Liver (tissue), 9 donors: ENCODE results near the gene C6orf89. TPM values are rescaled to one million over a fixed set of nuclear protein-coding genes. Genes with fewer than 3 reads are reported as not detected.

Experiments used
- DNase-seq: peaks from one replicate; pipeline ENCODE4 v3.0.0-alpha.2; 2017; ENCODE audit warnings: low spot score
- H3K27ac ChIP-seq, 2 donors: one replicate each; pipeline ENCODE4 v1.7.0; 2013; ENCODE audit warnings: inconsistent platforms in 2 of 2, low read length in 2 of 2, control low read depth in 1 of 2, low read depth in 1 of 2, mild to moderate bottlenecking in 1 of 2
- H3K27me3 ChIP-seq, 4 donors: one replicate each; pipeline versions ENCODE4 v1.6.1 to v1.7.0; 2013; ENCODE audit warnings: low read length in 3 of 4, inconsistent platforms in 1 of 4, mild to moderate bottlenecking in 1 of 4, moderate library complexity in 1 of 4; ENCODE audit not compliant: control insufficient read depth in 4 of 4, insufficient read depth in 4 of 4
- H3K36me3 ChIP-seq, 4 donors: one replicate each; pipeline versions ENCODE4 v1.6.1 to v1.7.0; 2013; ENCODE audit warnings: low read length in 3 of 4, mild to moderate bottlenecking in 3 of 4, low read depth in 1 of 4, moderate library complexity in 1 of 4; ENCODE audit not compliant: control insufficient read depth in 4 of 4, insufficient read depth in 3 of 4
- H3K4me1 ChIP-seq, 4 donors: one replicate each; pipeline versions ENCODE4 v1.6.1 to v1.7.0; 2013; ENCODE audit warnings: low read length in 3 of 4, mild to moderate bottlenecking in 3 of 4, moderate library complexity in 1 of 4; ENCODE audit not compliant: control insufficient read depth in 4 of 4, insufficient read depth in 4 of 4
- H3K4me3 ChIP-seq, 3 donors: one replicate each; pipeline versions ENCODE4 v1.6.1 to v1.7.0; 2013; ENCODE audit warnings: low read length in 3 of 3, control low read depth in 1 of 3, low read depth in 1 of 3, mild to moderate bottlenecking in 1 of 3
- H3K9ac ChIP-seq, 2 donors: one replicate each; pipeline ENCODE4 v1.7.0; 2013; ENCODE audit warnings: low read length in 2 of 2, mild to moderate bottlenecking in 2 of 2, moderate library complexity in 2 of 2, control low read depth in 1 of 2, low read depth in 1 of 2
- H3K9me3 ChIP-seq, 4 donors: one replicate each; pipeline versions ENCODE4 v1.6.1 to v1.7.0; 2013; ENCODE audit warnings: low read length in 3 of 4; ENCODE audit not compliant: control insufficient read depth in 4 of 4
- EGR1 ChIP-seq, 2 donors: IDR thresholded peaks; 2 replicates each; pipeline ENCODE4 v1.6.1; 2016 to 2018; ENCODE audit warnings: antibody characterized with exemption in 2 of 2, low read depth in 2 of 2
- FOXA1 ChIP-seq: IDR thresholded peaks from 2 replicates; pipeline ENCODE4 v1.6.1; 2016; ENCODE audit warnings: antibody characterized with exemption
- FOXA2 ChIP-seq: IDR thresholded peaks from 2 replicates; pipeline ENCODE4 v1.6.1; 2016; ENCODE audit warnings: antibody characterized with exemption
- GABPA ChIP-seq, 2 donors: IDR thresholded peaks in 1 of 2; conservative IDR thresholded peaks in 1 of 2; 2 replicates each; pipeline ENCODE4 v1.6.1; 2016; ENCODE audit warnings: antibody characterized with exemption in 2 of 2, mild to moderate bottlenecking in 1 of 2, moderate library complexity in 1 of 2
- HNF4A ChIP-seq, 2 donors: conservative IDR thresholded peaks; 2 replicates each; pipeline ENCODE4 v1.6.1; 2016; ENCODE audit warnings: antibody characterized with exemption in 2 of 2, mild to moderate bottlenecking in 2 of 2
- HNF4G ChIP-seq: IDR thresholded peaks from 2 replicates; pipeline ENCODE4 v1.6.1; 2016; ENCODE audit warnings: antibody characterized with exemption
- JUND ChIP-seq, 2 donors: IDR thresholded peaks; 2 replicates each; pipeline ENCODE4 v1.6.1; 2016; ENCODE audit warnings: antibody characterized with exemption in 2 of 2
- NR2F2 ChIP-seq: IDR thresholded peaks from 2 replicates; pipeline ENCODE4 v1.6.1; 2016; ENCODE audit warnings: antibody characterized with exemption
- RAD21 ChIP-seq, 2 donors: IDR thresholded peaks; 2 replicates each; pipeline ENCODE4 v1.6.1; 2016; ENCODE audit warnings: antibody characterized with exemption in 2 of 2, mild to moderate bottlenecking in 2 of 2
- RXRA ChIP-seq, 2 donors: IDR thresholded peaks; 2 replicates each; pipeline ENCODE4 v1.6.1; 2017 to 2018; ENCODE audit warnings: antibody characterized with exemption in 2 of 2, mild to moderate bottlenecking in 1 of 2
- SP1 ChIP-seq: IDR thresholded peaks from 2 replicates; pipeline ENCODE4 v1.6.1; 2018; ENCODE audit warnings: antibody characterized with exemption, mild to moderate bottlenecking
- TAF1 ChIP-seq: conservative IDR thresholded peaks from 2 replicates; pipeline ENCODE4 v1.6.1; 2016; ENCODE audit warnings: antibody characterized with exemption, mild to moderate bottlenecking
- YY1 ChIP-seq: IDR thresholded peaks from 2 replicates; pipeline ENCODE4 v1.6.1; 2016; ENCODE audit warnings: antibody characterized with exemption, mild to moderate bottlenecking
- WGBS: extraction: QIAGEN DNeasy Blood & Tissue Kit; methylation state at CpG from one replicate; pipeline ENCODE4 v1.1.7; 2013; 5-methylcytosine and 5-hydroxymethylcytosine counted together
- polyA plus RNA-seq, 2 donors: library from polyadenylated mRNA; stranded (reverse) in 1 of 2; unstranded in 1 of 2; fragments of 200-250 nt in 1 of 2; fragments of >200 nt in 1 of 2; fragmentation: Nextera tagmentation in 1 of 2; extraction: Ambion mirVana in 1 of 2; gene quantifications; one replicate each; pipeline versions ENCODE4 v1.2.1 to v1.2.3, GENCODE V29; 2013 to 2015
- total RNA-seq, 2 donors: library from RNA; depleted of rRNA; stranded (reverse); fragments of >200 nt; gene quantifications; one replicate each; pipeline ENCODE4 v1.2.3, GENCODE V29; 2014
- TF ChIP-seq, protein P1 (sequence below): IDR thresholded peaks from 2 replicates; pipeline ENCODE4 v1.6.1; 2016; ENCODE audit warnings: antibody characterized with exemption
- TF ChIP-seq, protein P2 (sequence below): fragments of 150-350 bp; IDR thresholded peaks from 2 replicates; pipeline ENCODE4 v1.5.1; 2017; ENCODE audit warnings: improper control_type of control experiment, low read depth, low read length; ENCODE audit not compliant: missing input control
- TF ChIP-seq, protein P3 (sequence below): IDR thresholded peaks from 2 replicates; pipeline ENCODE4 v1.6.1; 2016; ENCODE audit warnings: antibody characterized with exemption
- TF ChIP-seq, protein P4 (sequence below): IDR thresholded peaks from 2 replicates; pipeline ENCODE4 v1.6.1; 2016; ENCODE audit warnings: antibody characterized with exemption, mild to moderate bottlenecking
- TF ChIP-seq, protein P5 (sequence below): IDR thresholded peaks from 2 replicates; pipeline ENCODE4 v1.6.1; 2016; ENCODE audit warnings: antibody characterized with exemption
- donor health status: healthy.
- donor health status: healthy.
- donor health status: healthy.
- donor health status: healthy.
- donor health status: healthy.

Gene C6orf89
- total and polyA plus RNA-seq, 4 donors, result 14.0 to 27.2 (median 21.0) TPM

DNA sequence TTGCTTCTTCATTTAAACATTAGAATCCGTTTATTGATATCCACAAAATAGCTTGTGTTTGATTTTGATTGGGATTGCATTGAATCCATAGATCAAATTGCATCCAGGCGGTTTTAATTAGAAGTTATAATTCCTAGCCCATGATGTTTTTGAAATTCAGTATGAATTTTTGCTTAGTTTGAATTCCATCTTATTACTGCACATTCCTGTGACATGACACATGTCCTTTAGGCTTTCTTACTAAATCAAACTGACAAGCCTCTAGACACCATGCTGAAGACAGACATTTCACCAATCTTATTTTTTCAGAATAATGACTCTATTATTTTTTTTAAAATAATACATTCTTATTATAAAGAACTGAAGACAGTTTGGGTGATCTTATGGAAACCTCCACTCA lies 47.4 kb downstream of the C6orf89 start:
- Histone ChIP-seq H3K4me3 (no peak overlapping the region), H3K27ac (no peak overlapping the region), H3K27me3 (no peaks in the 10 kb centered on the region), H3K9me3 (no peaks in the 10 kb centered on the region), H3K4me1 (no peaks in the 10 kb centered on the region), H3K36me3 (no peaks in the 10 kb centered on the region), H3K9ac (no peak overlapping the region)
- WGBS, result 90% methylated on average over 2 of the region's 2 CpGs
- TF ChIP-seq, protein P1, sequence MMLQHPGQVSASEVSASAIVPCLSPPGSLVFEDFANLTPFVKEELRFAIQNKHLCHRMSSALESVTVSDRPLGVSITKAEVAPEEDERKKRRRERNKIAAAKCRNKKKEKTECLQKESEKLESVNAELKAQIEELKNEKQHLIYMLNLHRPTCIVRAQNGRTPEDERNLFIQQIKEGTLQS, result no peak
- TF ChIP-seq FOXA1 (no peak), YY1 (no peak), HNF4G (no peak), HNF4A (conservative IDR thresholded peaks at IDR 0.05) (no peak), FOXA2 (no peak), TAF1 (no peak), SP1 (no peak), EGR1 (IDR thresholded peaks at IDR 0.05; ENCODE audit: low read depth in 2 of 2) (no peak), RAD21 (IDR thresholded peaks at IDR 0.05) (no peak), RXRA (IDR thresholded peaks at IDR 0.05) (no peak), JUND (IDR thresholded peaks at IDR 0.05) (no peak)
- TF ChIP-seq, protein P2, sequence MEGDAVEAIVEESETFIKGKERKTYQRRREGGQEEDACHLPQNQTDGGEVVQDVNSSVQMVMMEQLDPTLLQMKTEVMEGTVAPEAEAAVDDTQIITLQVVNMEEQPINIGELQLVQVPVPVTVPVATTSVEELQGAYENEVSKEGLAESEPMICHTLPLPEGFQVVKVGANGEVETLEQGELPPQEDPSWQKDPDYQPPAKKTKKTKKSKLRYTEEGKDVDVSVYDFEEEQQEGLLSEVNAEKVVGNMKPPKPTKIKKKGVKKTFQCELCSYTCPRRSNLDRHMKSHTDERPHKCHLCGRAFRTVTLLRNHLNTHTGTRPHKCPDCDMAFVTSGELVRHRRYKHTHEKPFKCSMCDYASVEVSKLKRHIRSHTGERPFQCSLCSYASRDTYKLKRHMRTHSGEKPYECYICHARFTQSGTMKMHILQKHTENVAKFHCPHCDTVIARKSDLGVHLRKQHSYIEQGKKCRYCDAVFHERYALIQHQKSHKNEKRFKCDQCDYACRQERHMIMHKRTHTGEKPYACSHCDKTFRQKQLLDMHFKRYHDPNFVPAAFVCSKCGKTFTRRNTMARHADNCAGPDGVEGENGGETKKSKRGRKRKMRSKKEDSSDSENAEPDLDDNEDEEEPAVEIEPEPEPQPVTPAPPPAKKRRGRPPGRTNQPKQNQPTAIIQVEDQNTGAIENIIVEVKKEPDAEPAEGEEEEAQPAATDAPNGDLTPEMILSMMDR, result no peak
- TF ChIP-seq, protein P3, sequence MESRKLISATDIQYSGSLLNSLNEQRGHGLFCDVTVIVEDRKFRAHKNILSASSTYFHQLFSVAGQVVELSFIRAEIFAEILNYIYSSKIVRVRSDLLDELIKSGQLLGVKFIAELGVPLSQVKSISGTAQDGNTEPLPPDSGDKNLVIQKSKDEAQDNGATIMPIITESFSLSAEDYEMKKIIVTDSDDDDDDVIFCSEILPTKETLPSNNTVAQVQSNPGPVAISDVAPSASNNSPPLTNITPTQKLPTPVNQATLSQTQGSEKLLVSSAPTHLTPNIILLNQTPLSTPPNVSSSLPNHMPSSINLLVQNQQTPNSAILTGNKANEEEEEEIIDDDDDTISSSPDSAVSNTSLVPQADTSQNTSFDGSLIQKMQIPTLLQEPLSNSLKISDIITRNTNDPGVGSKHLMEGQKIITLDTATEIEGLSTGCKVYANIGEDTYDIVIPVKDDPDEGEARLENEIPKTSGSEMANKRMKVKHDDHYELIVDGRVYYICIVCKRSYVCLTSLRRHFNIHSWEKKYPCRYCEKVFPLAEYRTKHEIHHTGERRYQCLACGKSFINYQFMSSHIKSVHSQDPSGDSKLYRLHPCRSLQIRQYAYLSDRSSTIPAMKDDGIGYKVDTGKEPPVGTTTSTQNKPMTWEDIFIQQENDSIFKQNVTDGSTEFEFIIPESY, result no peak
- TF ChIP-seq, protein P4, sequence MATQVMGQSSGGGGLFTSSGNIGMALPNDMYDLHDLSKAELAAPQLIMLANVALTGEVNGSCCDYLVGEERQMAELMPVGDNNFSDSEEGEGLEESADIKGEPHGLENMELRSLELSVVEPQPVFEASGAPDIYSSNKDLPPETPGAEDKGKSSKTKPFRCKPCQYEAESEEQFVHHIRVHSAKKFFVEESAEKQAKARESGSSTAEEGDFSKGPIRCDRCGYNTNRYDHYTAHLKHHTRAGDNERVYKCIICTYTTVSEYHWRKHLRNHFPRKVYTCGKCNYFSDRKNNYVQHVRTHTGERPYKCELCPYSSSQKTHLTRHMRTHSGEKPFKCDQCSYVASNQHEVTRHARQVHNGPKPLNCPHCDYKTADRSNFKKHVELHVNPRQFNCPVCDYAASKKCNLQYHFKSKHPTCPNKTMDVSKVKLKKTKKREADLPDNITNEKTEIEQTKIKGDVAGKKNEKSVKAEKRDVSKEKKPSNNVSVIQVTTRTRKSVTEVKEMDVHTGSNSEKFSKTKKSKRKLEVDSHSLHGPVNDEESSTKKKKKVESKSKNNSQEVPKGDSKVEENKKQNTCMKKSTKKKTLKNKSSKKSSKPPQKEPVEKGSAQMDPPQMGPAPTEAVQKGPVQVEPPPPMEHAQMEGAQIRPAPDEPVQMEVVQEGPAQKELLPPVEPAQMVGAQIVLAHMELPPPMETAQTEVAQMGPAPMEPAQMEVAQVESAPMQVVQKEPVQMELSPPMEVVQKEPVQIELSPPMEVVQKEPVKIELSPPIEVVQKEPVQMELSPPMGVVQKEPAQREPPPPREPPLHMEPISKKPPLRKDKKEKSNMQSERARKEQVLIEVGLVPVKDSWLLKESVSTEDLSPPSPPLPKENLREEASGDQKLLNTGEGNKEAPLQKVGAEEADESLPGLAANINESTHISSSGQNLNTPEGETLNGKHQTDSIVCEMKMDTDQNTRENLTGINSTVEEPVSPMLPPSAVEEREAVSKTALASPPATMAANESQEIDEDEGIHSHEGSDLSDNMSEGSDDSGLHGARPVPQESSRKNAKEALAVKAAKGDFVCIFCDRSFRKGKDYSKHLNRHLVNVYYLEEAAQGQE, result no peak
- TF ChIP-seq, protein P5, sequence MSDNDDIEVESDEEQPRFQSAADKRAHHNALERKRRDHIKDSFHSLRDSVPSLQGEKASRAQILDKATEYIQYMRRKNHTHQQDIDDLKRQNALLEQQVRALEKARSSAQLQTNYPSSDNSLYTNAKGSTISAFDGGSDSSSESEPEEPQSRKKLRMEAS, result no peak
- DNase-seq, result no peak

DNA sequence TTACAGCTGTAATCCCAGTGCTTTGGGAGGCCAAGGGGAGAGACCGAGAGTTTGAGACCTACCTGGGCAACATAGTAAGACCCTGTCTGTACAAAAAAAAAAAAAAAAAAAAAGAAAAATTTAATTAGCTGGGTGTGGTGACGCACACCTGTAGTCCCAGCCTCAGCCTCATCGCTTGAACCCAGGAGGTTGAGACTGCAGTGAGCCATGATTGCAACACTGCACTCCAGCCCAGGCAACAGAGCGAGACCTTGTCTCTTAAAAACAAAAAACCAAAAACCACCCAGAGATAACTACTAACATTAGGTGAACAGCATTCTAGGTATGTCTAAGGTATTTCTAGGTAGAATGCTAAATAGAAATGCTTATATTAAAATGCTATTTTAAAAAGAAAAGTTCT lies 47.8 kb downstream of the C6orf89 start:
- 94% methylated on average over 4 of the region's 4 CpGs for WGBS
- TF ChIP-seq EGR1 (IDR thresholded peaks at IDR 0.05; ENCODE audit: low read depth in 2 of 2) (no peak), JUND (IDR thresholded peaks at IDR 0.05) (no peak), SP1 (no peak), HNF4G (no peak), FOXA1 (no peak), FOXA2 (no peak), GABPA (IDR thresholded peaks at IDR 0.05 in 1 of 2, conservative IDR thresholded peaks at IDR 0.05 in 1 of 2) (no peak), HNF4A (conservative IDR thresholded peaks at IDR 0.05) (no peak), TAF1 (no peak), RAD21 (IDR thresholded peaks at IDR 0.05) (no peak), YY1 (no peak), RXRA (IDR thresholded peaks at IDR 0.05) (no peak), NR2F2 (no peak)
- TF ChIP-seq, protein P3, result no peak
- TF ChIP-seq, protein P2, result no peak
- TF ChIP-seq, protein P1, result no peak
- TF ChIP-seq, protein P5, result no peak

More for the DNA sequence above, 47.8 kb downstream of the C6orf89 start:
- Histone ChIP-seq H3K4me1 (no peaks in the 10 kb centered on the region), H3K27ac (no peak overlapping the region), H3K9ac (no peak overlapping the region), H3K27me3 (peaks cover 0 to 1% (median 0%) of the 10 kb centered on the region in 4 donors), H3K36me3 (no peaks in the 10 kb centered on the region), H3K9me3 (no peaks in the 10 kb centered on the region), H3K4me3 (no peak overlapping the region)
- DNase-seq, result no peak
